K562 (cell line): ENCODE measurements around the gene FBXO44. TPM values are rescaled to one million over a fixed set of nuclear protein-coding genes. Genes with fewer than 3 reads are reported as not detected.

Experiments used
- E2F3 ChIP-seq: fragments of 250-450 bp; sonication (Bioruptor Pico); IDR thresholded peaks from 2 replicates; pipeline ENCODE4 v1.4.0; 2020; ENCODE audit warnings: mild to moderate bottlenecking
- FOXA3 ChIP-seq, 2 experiments: fragments of 450-650 bp in 1 of 2; sonication (generic) in 1 of 2; formaldehyde crosslinking; IDR thresholded peaks in 1 of 2; conservative IDR thresholded peaks in 1 of 2; 2 replicates each; pipeline versions ENCODE4 v1.4.0 to v1.8.0; 2020 to 2022; ENCODE audit warnings: mild to moderate bottlenecking in 2 of 2, missing genetic modification reagents in 1 of 2
- HDAC6 ChIP-seq: IDR thresholded peaks from 2 replicates; pipeline ENCODE4 v1.6.1; 2012; ENCODE audit warnings: low read depth, mild to moderate bottlenecking, control low read depth, inconsistent platforms, low read length, moderate library complexity
- MCM5 ChIP-seq: fragments of 450-650 bp; IDR thresholded peaks from 2 replicates; pipeline ENCODE4 v1.6.1; 2016; ENCODE audit warnings: low read depth
- MYNN ChIP-seq, 2 experiments: sonication (generic); formaldehyde crosslinking in 1 of 2; IDR thresholded peaks; 2 replicates each; pipeline versions ENCODE4 v1.5.0 to v1.6.1; 2016 to 2020; ENCODE audit warnings: antibody characterized with exemption in 1 of 2, missing genetic modification reagents in 1 of 2
- NR1H2 ChIP-seq: sonication (generic); formaldehyde crosslinking; IDR thresholded peaks from 2 replicates; pipeline ENCODE4 v1.4.0; 2020; ENCODE audit warnings: mild to moderate bottlenecking, missing genetic modification reagents
- NR2F6 ChIP-seq: fragments of 450-650 bp; formaldehyde crosslinking; IDR thresholded peaks from 2 replicates; pipeline ENCODE4 v1.4.0; 2020; ENCODE audit warnings: mild to moderate bottlenecking
- RBFOX2 ChIP-seq: fragments of 200-400 bp; formaldehyde crosslinking; IDR thresholded peaks from 2 replicates; pipeline ENCODE4 v1.6.1; 2017; ENCODE audit warnings: low read depth, mild to moderate bottlenecking, low read length, moderate library complexity
- RBM25 ChIP-seq: fragments of 200-400 bp; formaldehyde crosslinking; IDR thresholded peaks from 2 replicates; pipeline ENCODE4 v1.6.1; 2018; ENCODE audit warnings: low read length, low read depth, moderate library complexity; ENCODE audit not compliant: severe bottlenecking
- SIX5 ChIP-seq, 2 experiments: IDR thresholded peaks; 2 replicates each; pipeline ENCODE4 v1.6.1; 2011; ENCODE audit warnings: low read length in 2 of 2, borderline replicate concordance in 1 of 2, low read depth in 1 of 2, mild to moderate bottlenecking in 1 of 2, moderate library complexity in 1 of 2; ENCODE audit not compliant: insufficient read depth in 1 of 2
- SMARCE1 ChIP-seq: fragments of 450-650 bp; IDR thresholded peaks from 2 replicates; pipeline ENCODE4 v1.7.1; 2016; ENCODE audit warnings: mild to moderate bottlenecking
- TBL1XR1 ChIP-seq, 2 experiments: IDR thresholded peaks; 2 replicates each; pipeline ENCODE4 v1.6.1; 2012; ENCODE audit warnings: improper control_type of control experiment in 2 of 2, low read length in 2 of 2, mild to moderate bottlenecking in 1 of 2
- ZBTB40 ChIP-seq, 2 experiments: fragments of 450-650 bp in 1 of 2; sonication (generic) in 1 of 2; formaldehyde crosslinking in 1 of 2; IDR thresholded peaks; 2 replicates each; pipeline versions ENCODE4 v1.7.1 to v1.9.0; 2016 to 2022; ENCODE audit warnings: inconsistent platforms in 1 of 2, mild to moderate bottlenecking in 1 of 2, missing genetic modification reagents in 1 of 2
- ZNF24 ChIP-seq: fragments of 450-650 bp; IDR thresholded peaks from 2 replicates; pipeline ENCODE4 v1.6.1; 2016
- ZNF740 ChIP-seq, 3 experiments: fragments of 200-800 bp in 1 of 3; sonication (Bioruptor generic) in 1 of 3; sonication (generic) in 1 of 3; formaldehyde crosslinking in 1 of 3; IDR thresholded peaks; 2 replicates each; pipeline versions ENCODE4 v1.6.1 to v1.8.0; 2016 to 2022; ENCODE audit warnings: mild to moderate bottlenecking in 2 of 3, missing compliant biosample characterization in 2 of 3, missing genetic modification characterization in 2 of 3, missing genetic modification reagents in 1 of 3
- polyA plus RNA-seq, 8 experiments: library from polyadenylated mRNA; depleted of rRNA in 4 of 8; stranded (reverse) in 5 of 8; unstranded in 3 of 8; fragments of >200 nt; fragmentation: Nextera tagmentation in 2 of 8; fragmentation: Illumina TruSeq in 1 of 8; extraction: Ambion mirVana in 2 of 8; extraction: Trizol in 1 of 8; gene quantifications; 2 replicates each; pipeline versions ENCODE4 v1.2.1 to v1.2.3, GENCODE V29; 2011 to 2014; ENCODE audit warnings: inconsistent platforms in 1 of 8, missing spikeins in 1 of 8
- total RNA-seq, 7 experiments: library from RNA; depleted of rRNA in 6 of 7; stranded (reverse); fragments of >200 nt in 6 of 7; fragmentation: Illumina TruSeq in 2 of 7; extraction: Trizol in 2 of 7; gene quantifications; 2 replicates each; pipeline versions ENCODE4 v1.2.1 to v1.2.3, GENCODE V29; 2011 to 2021; ENCODE audit warnings: low replicate concordance in 1 of 7

The FBXO44 gene
- total and polyA plus RNA-seq, 9 of the 15 experiments (the other 6 are each of a cell fraction or from before 2014, with no cell fraction given): 0.69 to 20.9 (median 6.7) TPM

- peak; percentile 41; the same call in 1 of the 2 replicates for TF ChIP-seq ZBTB40 (IDR thresholded peaks at IDR 0.05)
- TF ChIP-seq ZBTB40 (CRISPR knock-in tag; IDR thresholded peaks at IDR 0.05): no peak
- peak in 1 of 2 experiments; percentile 39; a peak in 1 of 4 replicates for TF ChIP-seq FOXA3 (CRISPR knock-in tag; conservative IDR thresholded peaks at IDR 0.05 in 1 of 2, IDR thresholded peaks at IDR 0.05 in 1 of 2)
- peak; percentile 75 for TF ChIP-seq ZNF740 (CRISPR knock-in tag; IDR thresholded peaks at IDR 0.05)
- TF ChIP-seq ZNF740 (tag; IDR thresholded peaks at IDR 0.05): peak in 1 of 2 experiments; percentile 62; a peak in 1 of 4 replicates
- TF ChIP-seq MCM5: no peak
- no peak for TF ChIP-seq NR2F6 (CRISPR knock-in tag)
- 0 out of 2 replicates have a peak, but pooled peaks have one; percentile 22 for TF ChIP-seq SMARCE1
- TF ChIP-seq HDAC6: no peak
- TF ChIP-seq ZNF24: no peak
- no peak for TF ChIP-seq TBL1XR1 (IDR thresholded peaks at IDR 0.05; ENCODE audit: low read length in 2 of 2)
- no peak for TF ChIP-seq NR1H2 (CRISPR knock-in tag)
- peak; percentile 28 for TF ChIP-seq RBM25
- TF ChIP-seq RBFOX2: peak; percentile 56; the same call in 1 of the 2 replicates
- peak; percentile 47; the same call in 1 of the 2 replicates for TF ChIP-seq MYNN (IDR thresholded peaks at IDR 0.05)
- TF ChIP-seq MYNN (CRISPR knock-in tag; IDR thresholded peaks at IDR 0.05): no peak
- TF ChIP-seq E2F3 (CRISPR knock-in tag): 0 out of 2 replicates have a peak, but pooled peaks have one; percentile 16
- TF ChIP-seq SIX5 (IDR thresholded peaks at IDR 0.05; ENCODE audit: borderline replicate concordance in 1 of 2, insufficient read depth in 1 of 2, low read depth in 1 of 2, low read length in 2 of 2): no peak
These were observed 9.8 kb downstream of the FBXO44 start (continued) for GRCh38 chr1:11664336-11665065.
